Fibroblast of the aortic adventitia (primary cell): ENCODE data around the gene LAP3. TPM values are rescaled to one million over a fixed set of nuclear protein-coding genes. Genes with fewer than 3 reads are reported as not detected.

Source experiments
- DNase-seq: peaks from one replicate; pipeline ENCODE4 v3.0.0-alpha.2; 2010; ENCODE audit warnings: low read depth
- H3K4me3 ChIP-seq: 2 replicates; pipeline ENCODE4 v1.5.1; 2011; ENCODE audit warnings: low read depth, mild to moderate bottlenecking, control low read depth, low read length, moderate library complexity
- total RNA-seq: library from RNA; depleted of rRNA; stranded (reverse); fragments of >200 nt; gene quantifications from 2 replicates; pipeline ENCODE4 v1.2.3, GENCODE V29; 2012; ENCODE audit warnings: low replicate concordance
- TF ChIP-seq, protein P1 (sequence below): IDR thresholded peaks from 2 replicates; pipeline ENCODE4 v1.5.1; 2011; ENCODE audit warnings: mild to moderate bottlenecking, low read length, control low read depth, inconsistent platforms; ENCODE audit not compliant: insufficient read depth

Gene LAP3
- total RNA-seq, 1 donor = 76.9 TPM

DNA sequence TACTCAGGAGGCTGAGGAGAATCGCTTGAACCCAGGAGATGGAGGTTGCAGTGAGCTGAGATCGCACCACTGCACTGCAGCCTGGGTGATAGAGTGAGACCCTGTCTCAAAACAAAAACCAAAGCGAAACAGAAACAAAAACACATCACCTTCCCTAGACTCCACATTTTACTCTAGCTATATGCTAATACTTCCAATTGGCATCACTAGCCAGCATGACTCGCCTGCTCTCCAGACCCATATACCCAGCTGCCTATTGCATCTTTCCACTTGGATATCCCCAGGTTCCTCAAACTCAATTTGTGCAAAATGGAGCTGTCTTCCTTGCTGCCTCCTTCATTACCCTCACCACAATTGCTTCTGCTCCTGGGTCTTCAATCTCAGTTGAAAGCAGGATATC, 22.4 kb upstream of the LAP3 start:
- H3K4me3 ChIP-seq = no peak overlapping the region
- TF ChIP-seq, protein P1, sequence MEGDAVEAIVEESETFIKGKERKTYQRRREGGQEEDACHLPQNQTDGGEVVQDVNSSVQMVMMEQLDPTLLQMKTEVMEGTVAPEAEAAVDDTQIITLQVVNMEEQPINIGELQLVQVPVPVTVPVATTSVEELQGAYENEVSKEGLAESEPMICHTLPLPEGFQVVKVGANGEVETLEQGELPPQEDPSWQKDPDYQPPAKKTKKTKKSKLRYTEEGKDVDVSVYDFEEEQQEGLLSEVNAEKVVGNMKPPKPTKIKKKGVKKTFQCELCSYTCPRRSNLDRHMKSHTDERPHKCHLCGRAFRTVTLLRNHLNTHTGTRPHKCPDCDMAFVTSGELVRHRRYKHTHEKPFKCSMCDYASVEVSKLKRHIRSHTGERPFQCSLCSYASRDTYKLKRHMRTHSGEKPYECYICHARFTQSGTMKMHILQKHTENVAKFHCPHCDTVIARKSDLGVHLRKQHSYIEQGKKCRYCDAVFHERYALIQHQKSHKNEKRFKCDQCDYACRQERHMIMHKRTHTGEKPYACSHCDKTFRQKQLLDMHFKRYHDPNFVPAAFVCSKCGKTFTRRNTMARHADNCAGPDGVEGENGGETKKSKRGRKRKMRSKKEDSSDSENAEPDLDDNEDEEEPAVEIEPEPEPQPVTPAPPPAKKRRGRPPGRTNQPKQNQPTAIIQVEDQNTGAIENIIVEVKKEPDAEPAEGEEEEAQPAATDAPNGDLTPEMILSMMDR = no peak
- DNase-seq = no peak

DNA sequence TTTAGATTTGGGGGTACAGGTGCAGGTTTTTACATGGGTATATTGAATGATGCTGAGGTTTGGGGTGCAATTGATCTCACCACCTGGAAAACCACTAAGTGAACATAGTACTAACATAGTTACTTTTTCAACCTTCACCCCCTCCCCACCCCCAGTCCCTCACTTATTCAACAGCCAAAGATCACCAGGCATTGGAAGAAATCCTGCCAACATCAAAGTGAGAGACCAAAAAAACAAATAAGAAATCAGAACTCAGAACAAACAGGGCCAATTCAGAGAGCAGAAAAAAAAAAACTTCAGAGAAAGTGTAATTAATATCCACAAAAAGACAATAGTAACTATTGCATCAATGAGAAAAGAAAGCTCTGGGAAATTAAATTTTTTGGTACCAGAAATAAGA, 20.5 kb upstream of the LAP3 start:
- DNase-seq = no peak
- TF ChIP-seq, protein P1 = no peak
- H3K4me3 ChIP-seq = no peak overlapping the region

GRCh38 chr4:17557880-17558279, 19.1 kb upstream of the LAP3 start:
- no peak overlapping the region for H3K4me3 ChIP-seq
- TF ChIP-seq, protein P1 = no peak
- DNase-seq = peak; percentile 24

DNA sequence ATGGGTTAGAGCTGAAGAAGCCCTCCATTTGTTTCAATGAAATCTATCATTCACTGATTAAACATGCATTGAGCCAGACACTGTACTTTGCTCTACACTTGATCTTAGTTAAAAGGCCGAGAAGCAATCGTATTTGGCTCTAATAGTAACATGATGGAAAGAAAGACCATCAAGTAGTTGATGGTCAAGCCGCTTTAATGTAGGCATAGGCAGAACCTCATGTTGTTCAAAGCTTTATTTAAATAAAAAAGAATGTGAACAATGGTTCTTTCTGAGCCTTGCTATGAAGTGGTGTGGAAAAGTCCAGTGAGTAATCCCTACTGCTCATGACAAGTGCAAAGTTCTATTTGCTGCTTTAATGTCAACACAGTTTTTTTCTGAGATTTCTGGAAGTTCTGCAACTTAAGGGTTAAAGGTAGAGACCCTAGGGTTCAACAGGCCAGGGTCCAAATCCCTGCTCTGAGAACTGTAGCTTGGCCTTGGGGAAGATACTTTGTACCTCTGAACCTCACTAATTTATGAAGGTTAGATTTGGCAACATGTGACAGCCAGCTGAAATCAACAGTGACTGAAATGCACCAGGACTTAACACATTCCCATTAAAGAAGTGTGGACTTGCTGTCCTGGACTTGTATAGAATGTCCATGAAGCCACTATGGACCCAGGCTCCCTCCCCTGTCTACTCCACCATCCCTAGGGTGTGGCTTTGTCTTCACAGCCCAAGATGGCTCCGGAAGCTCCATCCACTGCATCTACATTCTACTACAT, 17.9 kb upstream of the LAP3 start:
- no peak overlapping the region for H3K4me3 ChIP-seq
- TF ChIP-seq, protein P1 = no peak
- no peak for DNase-seq

GRCh38 chr4:17559709-17560048, 17.3 kb upstream of the LAP3 start:
- TF ChIP-seq, protein P1 = no peak
- DNase-seq = no peak

DNA sequence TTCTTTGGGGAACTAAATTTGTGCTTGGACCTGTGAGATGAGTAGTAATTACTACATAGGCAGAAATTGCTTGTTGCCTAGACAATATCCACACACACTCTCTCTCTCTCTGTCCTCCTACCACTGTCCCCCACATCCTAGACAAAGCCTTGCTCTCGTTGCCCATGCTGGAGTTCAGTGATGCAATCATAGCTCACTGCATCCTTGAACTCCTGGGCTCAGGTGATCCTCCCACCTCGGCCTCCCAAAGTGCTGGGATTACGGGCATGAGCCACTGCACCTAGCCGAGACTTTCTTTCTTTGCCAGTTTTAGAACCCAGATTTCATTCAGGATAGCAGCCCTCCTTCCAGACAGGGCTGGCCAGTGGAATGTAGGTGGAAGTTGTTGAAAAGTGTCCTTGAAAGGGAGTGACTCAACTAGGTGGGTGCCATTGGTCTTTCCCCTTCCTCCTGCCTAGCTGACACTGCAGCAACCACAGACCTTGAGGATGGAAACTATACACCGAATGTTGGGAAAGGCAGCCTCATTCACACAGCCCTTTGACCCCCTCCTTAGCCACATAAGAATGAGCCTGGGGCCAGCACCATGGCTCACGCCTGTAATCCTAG, 16.8 kb upstream of the LAP3 start:
- TF ChIP-seq, protein P1 = no peak
- DNase-seq = no peak
- no peak overlapping the region for H3K4me3 ChIP-seq

More at GRCh38 chr4:17559709-17560048, 17.3 kb upstream of the LAP3 start:
- H3K4me3 ChIP-seq = no peak overlapping the region
